Cerebellar nuclear complex (tissue), 1 donor: ENCODE measurements around the gene CACNA1I.
"Not testable (repeated sequence)": the region's sequence is repeated elsewhere in the genome, so short reads cannot be mapped to it uniquely, and the experiment has no call there.

Source experiments
- DNase-seq, 2 experiments: peaks; one replicate each; lab custom pipeline; 2025; lab: John Stamatoyannopoulos, UW

The CACNA1I gene

GRCh38 chr22:39721206-39722031 lies 150.9 kb downstream of the CACNA1I start:
- DNase-seq = no peak

GRCh38 chr22:39722032-39722325 lies 151.4 kb downstream of the CACNA1I start:
- no peak for DNase-seq

GRCh38 chr22:39722501-39722900 lies 151.9 kb downstream of the CACNA1I start:
- no peak for DNase-seq

- no peak for DNase-seq
Measured at GRCh38 chr22:39723463-39723862, 152.9 kb downstream of the CACNA1I start.

GRCh38 chr22:39723899-39724351 lies 153.4 kb downstream of the CACNA1I start:
- DNase-seq = no peak

GRCh38 chr22:39724390-39724789 lies 153.8 kb downstream of the CACNA1I start:
- no peak for DNase-seq

GRCh38 chr22:39724857-39725256 lies 154.3 kb downstream of the CACNA1I start:
- DNase-seq = no peak

GRCh38 chr22:39725351-39726035 lies 154.9 kb downstream of the CACNA1I start:
- no peak for DNase-seq

GRCh38 chr22:39727541-39727940 lies 157.0 kb downstream of the CACNA1I start:
- DNase-seq = no peak

- DNase-seq = no peak
Measured at GRCh38 chr22:39728236-39728860, 157.8 kb downstream of the CACNA1I start.

- DNase-seq = no peak
Measured at GRCh38 chr22:39729141-39729934, 158.8 kb downstream of the CACNA1I start.

- no peak for DNase-seq
Measured at GRCh38 chr22:39731481-39731880, 160.9 kb downstream of the CACNA1I start.

- no peak for DNase-seq
Measured at GRCh38 chr22:39731881-39732555, 161.5 kb downstream of the CACNA1I start.

GRCh38 chr22:39732625-39733024 lies 162.1 kb downstream of the CACNA1I start:
- no peak for DNase-seq

- DNase-seq = no peak
Measured at GRCh38 chr22:39733191-39733590, 162.6 kb downstream of the CACNA1I start.

- DNase-seq = not testable (repeated sequence)
Measured at GRCh38 chr22:39734046-39734445, 163.5 kb downstream of the CACNA1I start.

- DNase-seq = no peak
Measured at GRCh38 chr22:39734866-39735265, 164.3 kb downstream of the CACNA1I start.

GRCh38 chr22:39735776-39736175 lies 165.2 kb downstream of the CACNA1I start:
- DNase-seq = no peak

GRCh38 chr22:39738746-39739145 lies 168.2 kb downstream of the CACNA1I start:
- DNase-seq = no peak
